ENCODE results near the gene SCLY.

The SCLY gene

GRCh38 chr2:238127165-238128060 lies 66.6 kb downstream of the SCLY start:
- no peak for DNase-seq (ENCODE audit: low read depth)

GRCh38 chr2:238128061-238128440 lies 67.2 kb downstream of the SCLY start:
- DNase-seq (ENCODE audit: low read depth), result no peak

- DNase-seq (ENCODE audit: low read depth), result no peak
Observed at GRCh38 chr2:238128534-238129001, 67.8 kb downstream of the SCLY start.

- no peak for DNase-seq (ENCODE audit: low read depth)
Observed at GRCh38 chr2:238129166-238130010, 68.6 kb downstream of the SCLY start.

- no peak for DNase-seq (ENCODE audit: low read depth)
Observed at GRCh38 chr2:238130111-238130695, 69.4 kb downstream of the SCLY start.

GRCh38 chr2:238130696-238131628 lies 70.2 kb downstream of the SCLY start:
- no peak for DNase-seq (ENCODE audit: low read depth)

GRCh38 chr2:238131761-238132462 lies 71.1 kb downstream of the SCLY start:
- no peak for DNase-seq (ENCODE audit: low read depth)

- no peak for DNase-seq (ENCODE audit: low read depth)
Observed at GRCh38 chr2:238132463-238133450, 72.0 kb downstream of the SCLY start.

GRCh38 chr2:238133499-238134392 lies 72.9 kb downstream of the SCLY start:
- DNase-seq (ENCODE audit: low read depth), result no peak

GRCh38 chr2:238134393-238134785 lies 73.6 kb downstream of the SCLY start:
- no peak for DNase-seq (ENCODE audit: low read depth)

- DNase-seq (ENCODE audit: low read depth), result no peak
Observed at GRCh38 chr2:238135601-238136150, 74.9 kb downstream of the SCLY start.

- no peak for DNase-seq (ENCODE audit: low read depth)
Observed at GRCh38 chr2:238136820-238137537, 76.2 kb downstream of the SCLY start.

- no peak for DNase-seq (ENCODE audit: low read depth)
Observed at GRCh38 chr2:238137885-238138284, 77.1 kb downstream of the SCLY start.

- no peak for DNase-seq (ENCODE audit: low read depth)
Observed at GRCh38 chr2:238138331-238139195, 77.8 kb downstream of the SCLY start, which contains the start of gene KLHL30. Gene KLHL30 (plus strand): TSS chr2:238138668. CDS start chr2:238140755, 2,087 bp downstream.

- DNase-seq (ENCODE audit: low read depth), result no peak
Observed at GRCh38 chr2:238139196-238140039, 78.6 kb downstream of the SCLY start.
